ENCODE data around the gene TCL1A.

GRCh38 chr14:95666450-95666849 is 47.5 kb downstream of the TCL1A start:
- TF ChIP-seq POLR2AphosphoS5 (IDR thresholded peaks at IDR 0.05; ENCODE audit: low read depth, low read length) (no peak), TAF1 (IDR thresholded peaks at IDR 0.05; ENCODE audit: borderline replicate concordance, insufficient read depth, low read length) (no peak), SIN3A (IDR thresholded peaks at IDR 0.05; ENCODE audit: borderline replicate concordance, insufficient read depth, low read length) (no peak), FOXP2 (optimal IDR thresholded peaks at IDR 0.05; ENCODE audit: borderline replicate concordance, extremely low read depth, extremely low read length, insufficient read depth) (no peak)
- TF ChIP-seq, protein P1, sequence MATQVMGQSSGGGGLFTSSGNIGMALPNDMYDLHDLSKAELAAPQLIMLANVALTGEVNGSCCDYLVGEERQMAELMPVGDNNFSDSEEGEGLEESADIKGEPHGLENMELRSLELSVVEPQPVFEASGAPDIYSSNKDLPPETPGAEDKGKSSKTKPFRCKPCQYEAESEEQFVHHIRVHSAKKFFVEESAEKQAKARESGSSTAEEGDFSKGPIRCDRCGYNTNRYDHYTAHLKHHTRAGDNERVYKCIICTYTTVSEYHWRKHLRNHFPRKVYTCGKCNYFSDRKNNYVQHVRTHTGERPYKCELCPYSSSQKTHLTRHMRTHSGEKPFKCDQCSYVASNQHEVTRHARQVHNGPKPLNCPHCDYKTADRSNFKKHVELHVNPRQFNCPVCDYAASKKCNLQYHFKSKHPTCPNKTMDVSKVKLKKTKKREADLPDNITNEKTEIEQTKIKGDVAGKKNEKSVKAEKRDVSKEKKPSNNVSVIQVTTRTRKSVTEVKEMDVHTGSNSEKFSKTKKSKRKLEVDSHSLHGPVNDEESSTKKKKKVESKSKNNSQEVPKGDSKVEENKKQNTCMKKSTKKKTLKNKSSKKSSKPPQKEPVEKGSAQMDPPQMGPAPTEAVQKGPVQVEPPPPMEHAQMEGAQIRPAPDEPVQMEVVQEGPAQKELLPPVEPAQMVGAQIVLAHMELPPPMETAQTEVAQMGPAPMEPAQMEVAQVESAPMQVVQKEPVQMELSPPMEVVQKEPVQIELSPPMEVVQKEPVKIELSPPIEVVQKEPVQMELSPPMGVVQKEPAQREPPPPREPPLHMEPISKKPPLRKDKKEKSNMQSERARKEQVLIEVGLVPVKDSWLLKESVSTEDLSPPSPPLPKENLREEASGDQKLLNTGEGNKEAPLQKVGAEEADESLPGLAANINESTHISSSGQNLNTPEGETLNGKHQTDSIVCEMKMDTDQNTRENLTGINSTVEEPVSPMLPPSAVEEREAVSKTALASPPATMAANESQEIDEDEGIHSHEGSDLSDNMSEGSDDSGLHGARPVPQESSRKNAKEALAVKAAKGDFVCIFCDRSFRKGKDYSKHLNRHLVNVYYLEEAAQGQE (IDR thresholded peaks at IDR 0.05; ENCODE audit: insufficient read depth in 1 of 2, low read depth in 2 of 2, low read length in 2 of 2): no peak

Data from PFSK-1 (cell line).